HG02623 (cell line): Measurements from ENCODE around the gene SS18L1.

Source experiments
- ATAC-seq: cut with Tn5 transposase; IDR thresholded peaks from one replicate; pipeline ENCODE4 v1.9.1; 2021; ENCODE audit warnings: moderate library complexity; ENCODE audit not compliant: unreplicated experiment

Gene SS18L1

DNA sequence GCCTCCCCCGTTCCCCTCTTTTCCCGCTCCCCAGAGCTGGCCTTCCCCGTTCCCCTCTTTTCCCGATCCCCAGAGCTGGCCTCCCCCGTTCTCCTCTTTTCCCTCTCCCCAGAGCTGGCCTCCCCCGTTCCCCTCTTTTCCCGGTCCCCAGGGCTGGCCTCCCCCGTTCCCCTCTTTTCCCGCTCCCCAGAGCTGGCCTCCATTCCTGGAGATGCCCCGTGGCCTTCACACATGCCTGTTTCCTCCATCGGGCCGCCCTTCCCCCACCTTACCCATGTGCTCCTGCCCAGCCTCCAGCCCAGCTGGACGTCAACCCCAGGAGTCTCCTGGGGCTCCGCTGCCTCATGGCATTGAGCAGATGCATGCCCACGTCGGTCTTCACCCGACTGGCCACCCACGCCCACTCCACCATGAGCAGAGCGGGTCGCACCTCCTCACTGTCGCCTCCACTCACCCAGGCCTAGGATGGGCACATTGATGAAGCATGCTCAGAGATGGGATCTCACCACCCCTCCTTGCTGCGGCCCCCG, 8.3 kb downstream of the SS18L1 start:
- no peak for ATAC-seq

DNA sequence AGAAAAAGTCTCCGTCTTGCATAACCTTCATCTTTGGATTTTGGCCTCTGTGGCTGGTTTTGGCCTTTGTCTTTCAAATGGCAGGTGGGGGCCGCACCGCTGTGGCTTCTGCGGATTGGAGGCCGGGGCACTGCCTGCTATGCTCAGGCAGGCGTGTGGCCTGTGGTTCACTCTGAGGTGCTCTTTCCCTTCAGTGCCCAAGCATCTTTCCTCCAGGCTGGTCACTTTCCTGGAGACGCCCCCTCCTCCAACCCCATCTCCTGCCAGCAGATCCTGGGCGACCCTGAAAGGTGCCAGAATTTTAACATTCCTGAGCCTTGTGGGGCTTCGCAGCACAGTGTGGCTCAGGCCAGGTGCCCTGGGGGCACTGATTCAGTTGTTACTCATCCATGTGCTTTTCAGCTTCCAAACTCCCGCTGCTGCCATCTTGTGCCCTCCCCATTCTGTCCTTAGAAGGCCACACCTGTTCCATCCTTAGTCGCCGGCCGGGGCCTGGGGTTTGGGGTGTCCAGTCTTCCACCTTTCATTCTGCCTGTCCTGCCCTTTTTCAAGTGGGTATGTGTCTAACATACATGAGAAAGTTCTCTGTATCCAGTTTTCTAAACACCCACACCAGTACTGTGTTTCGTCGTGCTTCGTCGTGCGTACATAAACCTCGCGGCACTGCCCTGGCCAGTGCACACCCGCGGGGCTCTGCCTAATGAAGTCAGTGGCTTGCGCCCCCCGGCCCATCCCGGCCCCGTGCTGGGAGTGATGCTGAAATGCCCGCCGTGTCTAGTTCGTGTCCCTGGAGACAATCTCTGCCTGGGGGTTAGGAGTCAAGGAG, 12.1 kb downstream of the SS18L1 start:
- ATAC-seq = no peak

DNA sequence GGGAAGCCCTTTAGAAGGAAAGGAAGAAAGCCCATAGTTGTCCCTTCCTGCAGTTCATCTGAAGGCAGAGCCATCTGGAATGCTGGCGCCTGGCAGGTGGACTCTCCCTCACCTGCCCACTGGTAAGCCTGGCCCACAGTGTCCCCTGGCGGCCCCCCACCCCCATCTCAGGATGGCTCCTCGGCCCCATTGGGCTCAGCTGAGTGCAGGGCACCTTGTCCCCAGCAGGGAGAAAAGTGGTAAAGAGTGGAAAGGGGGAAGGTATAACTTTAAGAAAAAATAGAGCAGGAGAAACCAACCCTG, 12.6 kb downstream of the SS18L1 start:
- ATAC-seq = no peak

DNA sequence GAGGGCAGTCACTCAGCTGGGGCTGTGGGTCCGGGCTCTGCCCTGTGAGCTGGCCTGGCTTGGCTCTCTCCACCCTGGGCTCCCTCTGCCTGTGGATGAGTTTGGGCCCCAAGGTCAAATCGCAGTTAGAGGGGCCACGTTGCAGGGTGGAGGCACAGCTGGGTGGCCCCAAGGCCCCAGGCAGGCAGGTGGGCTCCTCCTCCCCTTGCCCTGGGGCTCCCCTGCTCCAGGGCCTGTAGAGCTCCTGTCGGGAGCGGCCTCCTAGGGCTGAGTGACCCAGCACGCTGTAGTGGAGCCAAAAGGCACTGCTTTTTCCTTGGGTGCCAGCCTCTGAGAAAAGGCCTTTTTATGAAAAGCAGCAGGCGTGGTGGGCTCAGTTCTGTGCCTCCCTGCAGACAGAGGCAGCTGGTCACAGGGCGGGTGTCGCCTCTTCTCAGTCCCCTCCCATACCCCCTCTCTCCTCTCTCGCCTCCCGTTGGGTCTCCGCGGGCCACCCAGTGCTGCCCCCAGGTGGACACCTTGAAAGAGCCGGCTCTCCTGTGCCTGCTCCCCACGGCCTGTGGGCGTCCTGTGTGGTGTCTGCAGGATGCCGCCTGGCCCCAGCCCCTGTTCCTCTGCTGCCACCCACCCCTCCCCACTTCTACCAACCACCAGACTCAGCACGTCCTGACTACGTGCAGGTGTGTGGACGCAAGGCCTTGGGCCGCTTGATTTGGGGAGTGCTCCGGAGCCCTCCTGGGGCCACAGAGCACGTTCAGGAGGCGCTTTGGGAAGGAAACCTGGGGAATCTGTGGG, 13.2 kb downstream of the SS18L1 start:
- no peak for ATAC-seq

DNA sequence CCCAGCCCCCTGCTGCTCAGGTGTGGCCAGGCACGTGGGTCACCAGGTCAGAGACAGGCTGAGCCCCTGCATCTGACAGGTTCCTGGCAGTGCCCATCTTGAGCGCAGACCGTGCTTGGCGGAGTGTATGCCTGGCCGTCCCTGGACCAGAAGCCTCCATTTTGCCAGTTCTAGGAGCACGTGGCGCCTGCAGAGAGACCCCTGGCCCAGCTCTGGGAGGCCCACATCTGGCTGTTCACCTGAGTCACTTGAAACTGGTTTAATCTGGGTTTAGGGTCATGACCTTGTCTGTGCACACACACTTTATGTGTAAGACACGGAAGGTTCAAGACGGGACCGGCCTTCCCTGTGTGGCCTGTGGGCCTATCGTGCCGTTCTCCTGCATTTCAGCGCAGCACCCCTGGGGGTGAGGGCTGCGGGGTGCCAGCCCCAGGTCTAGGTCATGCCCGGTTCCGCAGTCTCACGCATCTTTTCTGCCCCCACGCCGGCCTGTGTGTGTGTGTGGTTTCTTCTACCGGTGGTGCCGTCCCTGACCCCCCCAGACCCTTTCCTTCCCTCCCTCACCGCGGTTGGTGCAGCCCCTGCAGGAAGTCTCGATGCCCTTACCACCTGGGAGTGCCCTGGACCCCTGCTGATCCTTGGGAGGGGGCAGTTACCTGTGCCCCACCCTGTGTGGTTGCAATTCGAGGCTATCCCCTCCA, 14.0 kb downstream of the SS18L1 start:
- ATAC-seq = no peak

DNA sequence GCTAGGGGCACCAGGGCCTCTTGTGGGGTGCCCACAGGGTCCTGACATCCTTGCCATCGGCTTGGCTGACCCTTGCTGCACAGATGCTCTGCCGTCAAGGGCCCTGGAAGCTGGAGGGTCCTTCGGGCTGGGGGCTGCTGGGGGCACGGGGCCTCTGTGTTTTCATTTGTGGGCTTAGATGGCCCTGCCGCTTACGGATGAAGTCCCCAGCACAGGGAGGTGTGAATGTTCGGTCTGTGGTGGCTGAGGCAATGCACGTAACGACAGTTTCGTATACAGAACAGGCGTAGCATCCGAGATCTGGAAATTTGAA, 14.5 kb downstream of the SS18L1 start:
- ATAC-seq = no peak

DNA sequence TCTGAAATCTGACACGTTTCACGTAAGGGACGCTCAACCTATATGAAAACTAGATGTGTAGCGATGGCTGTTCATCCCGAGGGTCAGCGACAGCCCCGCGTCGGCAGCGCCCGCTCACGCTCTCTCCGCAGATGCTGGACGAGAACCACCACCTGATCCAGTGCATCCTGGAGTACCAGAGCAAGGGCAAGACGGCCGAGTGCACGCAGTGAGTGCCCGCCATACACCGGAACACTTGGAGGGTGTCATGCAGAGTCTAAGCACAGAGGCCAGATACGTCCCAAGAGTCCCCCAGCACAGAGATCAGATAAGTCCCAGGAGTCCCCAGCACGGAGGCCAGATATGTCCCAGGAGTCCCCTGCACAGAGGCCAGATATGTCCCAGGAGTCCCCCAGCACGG, 15.0 kb downstream of the SS18L1 start:
- no peak for ATAC-seq

DNA sequence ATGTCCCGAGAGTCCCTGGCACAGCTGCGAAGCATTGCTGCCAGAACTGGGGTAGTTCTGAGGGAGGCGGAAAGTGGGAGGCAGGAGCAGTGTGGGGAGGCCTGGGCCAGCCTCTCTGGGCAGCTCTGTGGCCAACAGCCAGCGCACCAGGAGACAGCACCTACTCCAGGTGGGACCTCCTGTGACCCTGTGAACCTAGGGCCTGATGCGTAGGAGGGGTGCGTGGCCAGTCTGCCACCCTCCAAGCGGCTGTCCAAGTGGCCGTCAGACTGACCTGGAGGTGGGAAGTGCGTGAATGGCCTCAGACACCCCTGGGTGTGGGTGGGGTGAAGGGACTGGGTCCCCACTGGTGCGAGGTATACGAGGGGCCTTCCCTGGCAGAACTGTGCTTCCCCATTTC, 15.5 kb downstream of the SS18L1 start:
- no peak for ATAC-seq

DNA sequence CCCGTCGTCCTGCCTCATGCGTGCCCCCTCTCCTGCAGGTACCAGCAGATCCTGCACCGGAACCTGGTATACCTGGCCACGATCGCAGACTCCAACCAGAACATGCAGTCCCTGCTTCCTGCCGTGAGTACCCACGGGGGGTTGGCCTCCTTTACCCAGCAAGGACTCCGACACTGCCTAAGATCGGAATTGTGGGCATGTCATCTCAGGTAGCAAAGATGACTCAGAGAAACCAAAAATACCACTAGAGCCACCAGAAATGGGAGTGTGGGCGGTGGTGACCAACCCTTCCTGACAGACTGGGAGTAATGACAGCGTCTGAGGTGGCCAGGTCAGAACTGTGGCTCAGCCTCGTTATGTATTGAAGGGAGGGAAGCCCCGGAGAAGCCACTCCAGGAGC, 16.3 kb downstream of the SS18L1 start:
- no peak for ATAC-seq

DNA sequence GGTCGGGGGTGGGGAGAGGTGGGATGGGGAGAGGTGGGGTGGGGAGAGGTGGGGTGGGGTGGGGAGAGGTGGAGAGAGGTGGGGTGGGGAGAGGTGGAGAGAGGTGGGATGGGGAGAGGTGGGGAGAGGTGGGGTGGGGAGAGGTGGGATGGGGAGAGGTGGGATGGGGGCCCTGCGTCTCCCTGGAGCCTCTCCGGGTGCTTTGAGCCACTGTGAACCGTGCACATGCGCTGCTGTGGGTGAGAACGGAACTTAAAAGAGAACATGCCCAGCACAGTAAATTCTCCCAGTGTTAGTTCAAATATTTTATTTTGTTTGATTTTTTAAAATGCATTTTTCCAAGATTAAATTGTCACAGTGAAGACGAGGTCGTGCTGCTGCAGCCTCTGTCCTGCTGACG, 16.7 kb downstream of the SS18L1 start:
- no peak for ATAC-seq

DNA sequence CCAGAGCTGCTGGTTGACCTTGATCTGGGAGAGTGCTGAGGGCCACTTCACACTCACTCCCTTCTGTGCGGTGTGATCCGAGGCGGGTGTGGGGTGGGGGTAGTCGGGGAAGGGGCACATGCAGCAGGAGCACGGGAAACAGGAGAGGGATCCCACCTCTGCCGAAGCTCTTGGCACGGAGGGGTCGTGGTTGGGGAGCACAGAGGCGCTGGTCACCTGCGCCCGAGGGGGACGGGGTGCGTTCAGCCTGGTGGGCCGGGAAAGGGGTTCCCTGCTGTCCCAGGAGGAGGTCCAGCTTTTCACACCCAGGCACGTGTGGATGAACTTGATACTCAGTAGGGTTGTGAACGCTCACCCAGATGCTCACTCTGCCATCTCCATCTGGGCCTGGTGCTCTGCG, 17.3 kb downstream of the SS18L1 start:
- ATAC-seq = no peak

DNA sequence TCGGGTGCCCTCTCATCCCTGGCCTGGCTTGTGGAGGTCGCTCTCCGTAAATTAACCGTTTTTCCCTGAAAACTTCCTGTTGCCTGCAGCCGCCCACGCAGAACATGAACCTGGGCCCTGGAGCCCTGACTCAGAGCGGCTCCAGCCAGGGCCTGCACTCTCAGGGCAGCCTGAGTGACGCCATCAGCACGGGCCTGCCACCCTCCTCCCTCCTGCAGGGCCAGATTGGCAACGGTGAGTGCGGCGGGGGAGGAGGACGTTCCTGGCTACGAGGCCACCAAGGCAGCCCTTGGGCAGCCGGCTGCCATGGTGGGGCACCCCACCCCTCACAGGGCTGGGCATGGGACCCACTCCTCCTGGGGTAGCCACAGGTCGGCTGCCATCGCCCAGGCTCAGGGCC, 17.8 kb downstream of the SS18L1 start:
- ATAC-seq = no peak

DNA sequence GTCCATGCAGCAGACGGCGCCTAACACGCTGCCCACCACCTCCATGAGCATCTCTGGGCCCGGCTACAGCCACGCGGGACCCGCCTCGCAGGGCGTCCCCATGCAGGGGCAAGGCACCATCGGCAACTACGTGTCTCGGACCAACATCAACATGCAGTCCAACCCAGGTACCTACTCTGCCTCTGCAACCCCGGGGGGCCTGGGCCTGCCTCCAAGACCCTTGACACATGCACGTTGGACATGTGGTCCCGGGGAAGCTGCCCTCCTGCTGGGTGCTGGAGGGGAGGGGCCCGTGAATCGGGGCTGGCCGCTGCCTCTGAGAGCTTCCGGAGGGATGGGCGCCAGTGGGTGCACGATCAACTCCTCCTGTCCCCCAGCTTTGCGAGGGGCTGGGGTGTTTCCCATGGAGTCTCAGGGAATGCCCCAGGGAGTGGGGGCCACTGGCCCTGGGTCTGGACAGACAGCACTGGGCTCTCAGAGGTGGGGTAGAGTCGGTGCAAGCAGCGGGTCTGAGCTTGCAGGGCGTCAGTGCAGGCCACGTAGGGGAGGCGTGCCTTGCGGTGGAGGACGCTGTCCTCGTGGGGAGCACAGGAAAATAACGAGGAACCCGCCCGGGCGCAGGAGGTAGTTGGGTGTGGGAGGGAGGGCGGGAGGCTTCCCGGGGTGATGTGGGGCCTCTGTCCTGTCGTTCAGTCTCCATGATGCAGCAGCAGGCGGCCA, 19.4 kb downstream of the SS18L1 start:
- ATAC-seq = no peak

DNA sequence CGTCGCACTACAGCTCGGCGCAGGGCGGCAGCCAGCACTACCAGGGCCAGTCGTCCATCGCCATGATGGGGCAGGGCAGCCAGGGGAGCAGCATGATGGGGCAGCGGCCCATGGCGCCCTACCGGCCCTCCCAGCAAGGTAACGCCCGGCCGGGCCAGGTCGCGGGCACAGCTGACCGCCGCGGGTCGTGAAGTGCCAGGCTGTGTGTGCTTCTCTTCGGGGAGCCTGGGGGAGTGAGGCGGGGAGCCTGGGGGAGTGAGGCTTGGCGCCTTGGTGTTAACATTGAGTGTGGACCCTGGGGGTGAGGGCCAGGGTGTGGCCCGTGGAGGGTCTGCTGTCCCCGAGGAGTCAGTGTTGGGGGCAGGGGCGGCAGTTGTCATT, 19.9 kb downstream of the SS18L1 start:
- no peak for ATAC-seq

DNA sequence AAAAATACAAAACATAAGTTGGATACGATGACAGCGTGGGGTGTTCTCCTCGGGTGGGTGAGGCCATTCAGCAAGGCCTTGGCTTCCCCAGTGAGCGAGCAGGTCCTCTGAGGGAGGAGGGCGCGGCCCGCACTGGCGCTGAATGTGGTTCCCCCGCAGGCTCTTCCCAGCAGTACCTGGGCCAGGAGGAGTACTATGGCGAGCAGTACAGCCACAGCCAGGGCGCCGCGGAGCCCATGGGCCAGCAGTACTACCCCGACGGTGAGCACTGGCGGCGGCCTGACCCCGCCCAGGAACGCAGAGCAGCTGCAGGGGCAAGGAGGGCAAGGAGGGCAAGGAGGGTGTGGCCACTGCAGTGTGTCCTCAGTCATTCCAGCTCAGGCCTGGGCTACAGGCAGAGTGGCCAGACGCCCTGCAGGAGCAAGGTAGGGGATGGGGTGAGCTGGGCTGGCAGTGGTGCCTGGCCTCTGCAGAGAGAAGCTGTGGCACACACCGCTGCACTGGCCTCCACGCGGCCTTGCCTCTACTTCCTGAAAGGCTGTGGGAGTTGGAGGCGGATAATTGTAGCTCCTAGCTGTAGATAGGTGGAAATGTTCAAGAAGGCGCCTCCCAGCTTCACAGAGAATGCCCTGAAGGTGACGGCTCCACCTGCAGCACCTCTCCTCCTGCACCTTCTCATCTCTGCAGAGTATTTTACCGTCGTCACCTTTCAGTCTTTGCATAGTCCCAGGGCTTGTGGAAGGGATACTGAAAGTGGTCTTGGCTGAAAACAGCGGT, 20.6 kb downstream of the SS18L1 start:
- no peak for ATAC-seq

DNA sequence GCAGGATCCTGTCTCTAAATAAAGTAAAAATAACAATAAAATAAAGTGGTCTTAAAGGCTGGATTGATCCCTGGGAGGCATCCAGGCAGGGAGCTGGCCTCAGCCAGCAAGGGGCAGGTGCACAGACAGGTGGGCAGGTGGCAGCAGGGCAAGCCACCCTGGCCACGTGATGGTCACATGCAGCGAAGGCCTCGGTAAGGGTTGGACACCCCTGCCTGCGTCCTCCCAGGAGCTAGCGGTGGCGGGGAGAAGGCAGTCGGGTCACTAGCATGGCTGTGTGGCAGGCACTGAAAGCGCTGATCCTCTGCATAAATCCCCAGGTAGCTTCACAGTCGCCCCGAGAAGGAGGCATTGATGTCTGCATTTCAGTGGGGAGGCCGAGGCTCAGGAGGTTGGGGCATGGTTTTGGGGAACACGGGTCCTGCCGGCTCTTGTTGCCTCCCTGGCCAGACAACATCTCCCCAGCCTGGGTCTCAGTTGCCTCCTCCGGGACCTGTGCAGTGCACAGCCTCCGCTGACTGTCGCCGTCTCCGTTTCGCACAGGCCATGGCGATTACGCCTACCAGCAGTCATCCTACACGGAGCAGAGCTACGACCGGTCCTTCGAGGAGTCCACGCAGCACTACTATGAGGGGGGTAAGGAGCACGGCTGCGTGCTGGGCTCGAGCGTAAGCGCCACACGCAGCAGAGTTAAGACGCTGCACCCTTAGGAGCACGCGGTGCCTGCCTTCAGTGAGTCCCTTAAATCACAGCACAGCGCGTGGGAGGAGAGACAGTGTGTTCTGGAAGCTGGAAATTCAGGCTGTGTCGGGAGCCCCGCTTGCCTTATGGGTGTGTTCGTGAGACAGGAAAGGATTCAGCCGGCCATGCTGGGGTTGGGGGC, 21.6 kb downstream of the SS18L1 start:
- no peak for ATAC-seq

DNA sequence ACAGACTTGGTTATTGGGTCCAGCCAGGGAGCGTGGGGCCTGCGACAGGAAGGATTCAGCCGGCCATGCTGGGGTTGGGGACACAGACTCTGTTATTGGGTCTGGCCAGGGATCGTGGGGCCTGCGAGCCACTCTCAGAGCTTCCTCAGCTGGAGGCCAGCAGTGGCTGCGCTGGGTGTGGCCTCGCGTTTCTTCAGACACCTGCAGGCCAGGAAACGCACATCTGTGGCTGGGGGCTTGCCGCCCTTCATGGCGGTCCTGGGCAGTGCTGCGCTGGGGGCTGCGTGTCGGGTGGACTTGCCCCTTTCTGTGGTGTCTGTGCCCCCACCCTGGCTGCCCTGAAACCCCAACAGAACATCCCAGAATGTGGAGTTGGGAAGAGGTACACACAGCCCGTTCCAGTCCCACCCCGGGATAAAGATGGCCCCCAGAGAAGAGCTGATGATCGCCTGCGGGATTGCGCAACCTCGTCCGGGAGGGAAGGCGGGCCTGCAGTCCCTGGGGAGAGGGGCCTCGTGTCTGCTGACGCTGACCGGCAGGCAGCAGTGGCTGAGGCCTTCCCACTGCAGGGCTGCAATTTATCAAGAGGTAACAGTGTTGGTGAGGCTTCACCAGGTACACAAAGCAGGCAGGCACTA, 22.3 kb downstream of the SS18L1 start:
- ATAC-seq = no peak

DNA sequence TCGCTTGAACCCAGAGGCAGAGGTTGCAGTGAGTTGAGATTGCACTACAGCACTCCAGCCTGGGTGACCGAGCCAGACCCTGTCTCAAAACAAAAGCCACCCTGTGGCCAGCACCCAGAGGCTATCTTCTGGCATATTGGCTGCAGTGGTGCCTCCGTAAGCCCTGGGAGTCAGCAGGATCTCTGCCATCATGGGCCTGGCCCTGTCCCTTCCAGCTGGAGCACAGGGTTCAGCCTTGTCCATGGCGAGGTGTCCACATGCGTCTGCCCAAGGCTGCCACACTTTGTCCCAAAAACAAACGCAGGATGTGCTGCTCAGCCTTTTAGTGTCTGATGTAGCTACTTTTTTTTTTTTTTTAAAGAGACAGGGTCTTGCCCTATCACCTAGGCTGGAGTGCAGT, 23.9 kb downstream of the SS18L1 start:
- no peak for ATAC-seq

DNA sequence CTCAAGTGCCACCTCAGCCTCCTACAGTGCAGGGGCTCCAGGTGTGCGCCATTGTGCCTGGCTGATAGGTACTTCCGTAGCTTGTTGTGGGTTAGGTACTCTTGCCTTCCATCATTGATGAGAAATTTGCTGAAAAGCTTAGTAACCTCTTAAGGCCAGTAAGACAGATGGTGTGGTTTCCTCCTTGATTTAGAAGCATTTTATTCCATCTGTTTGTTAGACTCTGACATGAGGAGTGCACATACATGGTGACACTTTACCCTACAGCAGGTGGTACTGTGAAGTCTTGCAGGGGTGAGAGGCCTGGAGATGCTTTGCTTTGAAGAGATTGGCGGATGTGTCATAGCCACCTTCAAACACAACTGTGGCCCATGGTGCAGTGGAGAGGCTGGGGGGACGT, 24.5 kb downstream of the SS18L1 start:
- no peak for ATAC-seq
